Right lobe of liver (tissue), 4 donors: ENCODE results near the gene VSNL1.

Source experiments
- CTCF ChIP-seq, 4 donors: fragments of 200-600 bp in 3 of 4; fragments of 450-650 bp in 1 of 4; IDR thresholded peaks; one replicate each; pipeline versions ENCODE4 v1.5.1 to v1.8.0; 2016 to 2022; ENCODE audit warnings: antibody characterized with exemption in 4 of 4, mild to moderate bottlenecking in 2 of 4
- POLR2A ChIP-seq: fragments of 450-650 bp; IDR thresholded peaks from one replicate; pipeline ENCODE4 v1.6.1; 2017; ENCODE audit warnings: antibody characterized with exemption, mild to moderate bottlenecking
- donor health status: DM: no; HTN: no; CAD: no.
- donor health status: DM: no; HTN: no; CAD: no.
- donor health status: DM: no; HTN: yes; CAD: no.

DNA sequence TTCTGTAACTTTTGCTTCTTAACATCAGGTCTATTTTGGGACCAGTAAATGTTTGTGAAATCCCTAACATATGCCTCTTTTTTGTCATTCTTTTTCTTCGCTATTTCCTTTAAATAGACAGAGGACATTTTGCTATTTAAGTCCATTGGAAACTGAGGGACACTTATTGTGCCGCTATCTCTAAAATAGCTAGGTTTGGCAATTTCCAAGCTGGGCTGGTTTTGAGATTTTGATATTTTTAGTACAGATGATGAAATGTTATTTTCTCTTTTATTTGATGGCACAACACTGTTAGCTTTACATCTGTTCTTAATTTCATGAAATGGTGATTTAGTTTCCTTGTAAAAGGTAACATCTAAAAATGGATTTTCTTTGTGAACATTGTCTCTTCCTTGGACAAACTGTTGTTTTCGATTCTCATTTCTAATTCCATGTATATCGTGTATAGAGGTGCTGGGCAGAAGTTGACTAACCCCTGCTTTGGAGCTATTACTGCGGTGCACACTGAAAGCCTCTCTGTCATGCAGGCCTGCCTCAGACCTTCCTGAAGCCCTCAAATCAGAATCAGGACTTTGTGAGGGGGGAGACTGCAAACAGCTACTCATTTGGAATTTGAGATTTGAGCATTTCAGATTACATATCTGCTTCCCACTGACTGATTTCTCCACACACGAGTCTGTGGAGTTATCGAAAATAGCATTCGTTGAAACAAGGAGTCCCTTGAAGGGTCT lies 22.9 kb upstream of the VSNL1 start:
- no peak for TF ChIP-seq POLR2A
- no peak for TF ChIP-seq CTCF (IDR thresholded peaks at IDR 0.05)
